GM23338 (cell line): ENCODE results near the gene TYW5. TPM values are rescaled to one million over a fixed set of nuclear protein-coding genes. Genes with fewer than 3 reads are reported as not detected.

Experiments used
- ATAC-seq: fragments of 200-7000 bp; cut with Tn5 transposase; 3 replicates; pipeline ENCODE4 v1.9.1; 2020
- DNase-seq: peaks from one replicate; pipeline ENCODE4 v3.0.0-alpha.2; 2015; ENCODE audit warnings: low spot score
- H2AFZ ChIP-seq: fragments of 200-600 bp; sonication (generic); 2 replicates; pipeline ENCODE4 v1.8.0; 2016; ENCODE audit warnings: antibody characterized with exemption, mild to moderate bottlenecking, moderate library complexity
- H3F3A ChIP-seq: fragments of 200-600 bp; sonication (generic); replicated peaks from 2 replicates; pipeline ENCODE4 v1.8.0; 2017; ENCODE audit warnings: antibody characterized with exemption, mixed run types, low read depth
- H3K27ac ChIP-seq: fragments of 200-600 bp; sonication (generic); 2 replicates; pipeline ENCODE4 v1.6.1; 2016; ENCODE audit warnings: low read depth
- H3K27me3 ChIP-seq: fragments of 200-600 bp; sonication (generic); 2 replicates; pipeline ENCODE4 v1.8.0; 2016; ENCODE audit warnings: mild to moderate bottlenecking, mixed run types, moderate library complexity; ENCODE audit not compliant: insufficient read depth
- H3K36me3 ChIP-seq: fragments of 200-600 bp; sonication (generic); 2 replicates; pipeline ENCODE4 v1.8.0; 2016; ENCODE audit warnings: mild to moderate bottlenecking; ENCODE audit not compliant: insufficient read depth
- H3K4me1 ChIP-seq: fragments of 200-600 bp; sonication (generic); 2 replicates; pipeline ENCODE4 v1.8.0; 2016; ENCODE audit warnings: mild to moderate bottlenecking, moderate library complexity; ENCODE audit not compliant: insufficient read depth
- H3K4me2 ChIP-seq: fragments of 200-600 bp; sonication (generic); 2 replicates; pipeline ENCODE4 v1.7.1; 2017; ENCODE audit warnings: mixed run types
- H3K4me3 ChIP-seq: fragments of 200-600 bp; sonication (generic); 2 replicates; pipeline ENCODE4 v1.6.1; 2016; ENCODE audit warnings: mixed run types
- H3K79me2 ChIP-seq: fragments of 200-600 bp; sonication (generic); replicated peaks from 2 replicates; pipeline ENCODE4 v1.8.0; 2017; ENCODE audit warnings: mild to moderate bottlenecking; ENCODE audit not compliant: insufficient read depth
- H3K9me2 ChIP-seq: fragments of 200-600 bp; sonication (generic); 2 replicates; pipeline ENCODE4 v1.8.0; 2017; ENCODE audit not compliant: insufficient read depth
- H4K20me1 ChIP-seq: fragments of 200-600 bp; sonication (generic); replicated peaks from 2 replicates; pipeline ENCODE4 v1.8.0; 2017; ENCODE audit warnings: mild to moderate bottlenecking; ENCODE audit not compliant: insufficient read depth
- H3K27ac Mint-ChIP-seq: 2 replicates; pipeline ENCODE4 v1.8.0; 2020; ENCODE audit warnings: inconsistent platforms, mild to moderate bottlenecking, moderate library complexity, mixed read lengths
- H3K27me3 Mint-ChIP-seq: 3 replicates; pipeline ENCODE4 v1.8.0; 2022; ENCODE audit warnings: low read depth, mild to moderate bottlenecking, moderate library complexity, mixed read lengths, inconsistent platforms; ENCODE audit not compliant: insufficient read depth, poor library complexity
- H3K36me3 Mint-ChIP-seq: 3 replicates; pipeline ENCODE4 v1.8.0; 2021; ENCODE audit warnings: low read depth, mild to moderate bottlenecking, inconsistent platforms, moderate library complexity, mixed read lengths
- H3K4me1 Mint-ChIP-seq: 3 replicates; pipeline ENCODE4 v1.8.0; 2020; ENCODE audit warnings: mild to moderate bottlenecking, inconsistent platforms, mixed read lengths
- H3K4me3 Mint-ChIP-seq: 3 replicates; pipeline ENCODE4 v1.8.0; 2021; ENCODE audit warnings: moderate library complexity, mild to moderate bottlenecking, inconsistent platforms, mixed read lengths
- H3K9me3 Mint-ChIP-seq: 3 replicates; pipeline ENCODE4 v1.8.0; 2020; ENCODE audit warnings: moderate library complexity, mild to moderate bottlenecking, inconsistent platforms, mixed read lengths
- CREB1 ChIP-seq: fragments of 250-450 bp; sonication (Bioruptor Pico); IDR thresholded peaks from 2 replicates; pipeline ENCODE4 v1.5.0; 2020; ENCODE audit warnings: low read depth, mild to moderate bottlenecking, moderate library complexity
- CTCF ChIP-seq, 2 experiments: fragments of 200-600 bp in 1 of 2; sonication (generic) in 1 of 2; conservative IDR thresholded peaks; 2 replicates each; pipeline versions ENCODE4 v1.5.1 to v1.6.1; 2016 to 2017; ENCODE audit warnings: antibody characterized with exemption in 2 of 2, low read depth in 2 of 2, mild to moderate bottlenecking in 2 of 2, moderate library complexity in 1 of 2
- ETS1 ChIP-seq: IDR thresholded peaks from 2 replicates; pipeline ENCODE4 v1.6.1; 2016; ENCODE audit warnings: antibody characterized with exemption
- EZH2 ChIP-seq: fragments of 200-600 bp; sonication (generic); IDR thresholded peaks from one replicate; pipeline ENCODE4 v1.8.0; 2017; ENCODE audit warnings: antibody characterized with exemption, mild to moderate bottlenecking, low read depth; ENCODE audit not compliant: unreplicated experiment
- EZH2phosphoT487 ChIP-seq: fragments of 200-600 bp; sonication (generic); IDR thresholded peaks from one replicate; pipeline ENCODE4 v1.8.1; 2018; ENCODE audit warnings: antibody characterized with exemption; ENCODE audit not compliant: unreplicated experiment
- JUNB ChIP-seq: IDR thresholded peaks from one replicate; pipeline ENCODE4 v1.6.1; 2016; ENCODE audit warnings: antibody characterized with exemption; ENCODE audit not compliant: unreplicated experiment
- NANOG ChIP-seq: IDR thresholded peaks from 2 replicates; pipeline ENCODE4 v1.6.1; 2016; ENCODE audit warnings: antibody characterized with exemption, borderline replicate concordance
- POLR2AphosphoS5 ChIP-seq: IDR thresholded peaks from 2 replicates; pipeline ENCODE4 v1.6.1; 2016; ENCODE audit warnings: antibody characterized with exemption, low read depth
- REST ChIP-seq: IDR thresholded peaks from one replicate; pipeline ENCODE4 v1.6.1; 2018; ENCODE audit warnings: antibody characterized with exemption; ENCODE audit not compliant: unreplicated experiment
- ZNF114 ChIP-seq: fragments of 250-450 bp; sonication (Bioruptor Pico); IDR thresholded peaks from 2 replicates; pipeline ENCODE4 v1.5.0; 2020; ENCODE audit warnings: mild to moderate bottlenecking, moderate library complexity
- ZNF331 ChIP-seq: fragments of 250-450 bp; sonication (Bioruptor Pico); IDR thresholded peaks from 2 replicates; pipeline ENCODE4 v1.5.0; 2020; ENCODE audit warnings: low read depth, mild to moderate bottlenecking, moderate library complexity
- polyA plus RNA-seq: library from polyadenylated mRNA; unstranded; fragments of >200 nt; fragmentation: Nextera tagmentation; extraction: Ambion mirVana; gene quantifications from 2 replicates; pipeline ENCODE4 v1.2.1, GENCODE V29; 2016
- total RNA-seq: library from RNA; depleted of rRNA; stranded (reverse); fragments of >200 nt; shearing (Covaris generic); gene quantifications from 2 replicates; pipeline ENCODE4 v1.2.3, GENCODE V29; 2014

Gene TYW5
- total and polyA plus RNA-seq, 2 experiments from 2014 or later = 12.4 to 19.6 TPM

- Mint-ChIP-seq H3K4me3 (no peak overlapping the region), H3K9me3 (no peaks in the 10 kb centered on the region), H3K27me3 (peaks cover 4% of the 10 kb centered on the region), H3K27ac (no peak overlapping the region), H3K36me3 (no peaks in the 10 kb centered on the region; the same call in 2 of the 3 replicates), H3K4me1 (no peaks in the 10 kb centered on the region; the same call in 2 of the 3 replicates)
- Histone ChIP-seq H3F3A (no peaks in the 10 kb centered on the region), H3K36me3 (no peaks in the 10 kb centered on the region), H4K20me1 (no peaks in the 10 kb centered on the region), H3K9me2 (peaks cover 25% of the 10 kb centered on the region), H3K27me3 (no peaks in the 10 kb centered on the region), H3K79me2 (no peaks in the 10 kb centered on the region), H3K27ac (no peak overlapping the region), H3K4me3 (no peak overlapping the region), H3K4me1 (peaks cover 7% of the 10 kb centered on the region), H3K4me2 (no peak overlapping the region), H2AFZ (no peak overlapping the region)
- ATAC-seq (no peak), DNase-seq (no peak)
- TF ChIP-seq CREB1 (CRISPR knock-in tag) = no peak
- no peak for TF ChIP-seq CTCF (conservative IDR thresholded peaks at IDR 0.05; ENCODE audit: low read depth in 2 of 2)
- TF ChIP-seq EZH2phosphoT487 = no peak
- no peak for TF ChIP-seq ZNF331
- no peak for TF ChIP-seq ZNF114
- no peak for TF ChIP-seq EZH2
- TF ChIP-seq JUNB = no peak
- TF ChIP-seq ETS1 = no peak
- no peak for TF ChIP-seq NANOG
- no peak for TF ChIP-seq REST
These were observed 37.0 kb upstream of the TYW5 start for GRCh38 chr2:199992296-199992695.

GRCh38 chr2:199991691-199992090, 36.4 kb upstream of the TYW5 start:
- Mint-ChIP-seq H3K4me1 (no peaks in the 10 kb centered on the region; the same call in 2 of the 3 replicates), H3K27ac (no peak overlapping the region), H3K9me3 (no peaks in the 10 kb centered on the region), H3K36me3 (no peaks in the 10 kb centered on the region), H3K4me3 (no peak overlapping the region), H3K27me3 (peaks cover 4% of the 10 kb centered on the region)
- ATAC-seq (no peak), DNase-seq (no peak)
- Histone ChIP-seq H2AFZ (no peak overlapping the region), H3K4me3 (no peak overlapping the region), H3K27me3 (no peaks in the 10 kb centered on the region), H3F3A (no peaks in the 10 kb centered on the region), H3K79me2 (no peaks in the 10 kb centered on the region), H3K9me2 (peaks cover 24% of the 10 kb centered on the region), H3K27ac (no peak overlapping the region), H3K36me3 (no peaks in the 10 kb centered on the region), H4K20me1 (no peaks in the 10 kb centered on the region), H3K4me2 (no peak overlapping the region), H3K4me1 (peaks cover 8% of the 10 kb centered on the region)
- no peak for TF ChIP-seq ETS1
- no peak for TF ChIP-seq REST
- TF ChIP-seq POLR2AphosphoS5 = no peak
